SK-N-SH (cell line): ENCODE results near the gene ZNF365. TPM values are rescaled to one million over a fixed set of nuclear protein-coding genes. Genes with fewer than 3 reads are reported as not detected.

Experiments
- CTCF ChIA-PET: fragments of 300-600, 350-600 bp; formaldehyde crosslinking; extraction: SDS; loops from one replicate; lab custom pipeline; 2021; lab: Yijun Ruan, JAX
- POLR2A ChIA-PET: fragments of 350-600 bp; sonication (Branson Sonifier 250); formaldehyde crosslinking; extraction: SDS; loops from one replicate; lab custom pipeline; 2020; ENCODE audit warnings: antibody characterized with exemption, inconsistent platforms; lab: Yijun Ruan, JAX
- DNase-seq: peaks from one replicate; pipeline ENCODE4 v3.0.0; 2012
- H2AFZ ChIP-seq: fragments of 200-600 bp; sonication (generic); 2 replicates; pipeline ENCODE4 v1.8.1; 2016; ENCODE audit warnings: antibody characterized with exemption, mild to moderate bottlenecking, low read depth
- H3F3A ChIP-seq: fragments of 200-600 bp; sonication (generic); replicated peaks from 2 replicates; pipeline ENCODE3; 2016; ENCODE audit warnings: antibody characterized with exemption, mild to moderate bottlenecking; ENCODE audit not compliant: insufficient read depth
- H3K27ac ChIP-seq, 2 experiments: fragments of 200-500 bp in 1 of 2; fragments of 200-600 bp in 1 of 2; sonication (Bioruptor generic) in 1 of 2; sonication (generic), shearing (Covaris generic) in 1 of 2; 2 replicates each; pipeline versions ENCODE4 v1.5.1 to v1.6.1; 2014 to 2016; ENCODE audit warnings: low read depth in 2 of 2, inconsistent platforms in 1 of 2, low read length in 1 of 2, mild to moderate bottlenecking in 1 of 2, mixed read lengths in 1 of 2
- H3K27me3 ChIP-seq: fragments of 200-600 bp; sonication (generic), shearing (Covaris generic); 2 replicates; pipeline ENCODE4 v1.6.1; 2016; ENCODE audit warnings: mixed run types; ENCODE audit not compliant: insufficient read depth
- H3K36me3 ChIP-seq, 2 experiments: fragments of 200-500 bp in 1 of 2; fragments of 200-600 bp in 1 of 2; sonication (Bioruptor generic) in 1 of 2; sonication (generic) in 1 of 2; replicated peaks in 1 of 2; 2 replicates each; pipeline versions ENCODE3 to v1.5.1; 2014 to 2016; ENCODE audit warnings: low read length in 1 of 2, mild to moderate bottlenecking in 1 of 2; ENCODE audit not compliant: insufficient read depth in 2 of 2, control insufficient read depth in 1 of 2
- H3K4me1 ChIP-seq, 2 experiments: fragments of 200-500 bp in 1 of 2; fragments of 200-600 bp in 1 of 2; sonication (Bioruptor generic) in 1 of 2; sonication (generic), shearing (Covaris generic) in 1 of 2; 2 replicates each; pipeline versions ENCODE4 v1.5.1 to v1.6.1; 2014 to 2016; ENCODE audit warnings: low read depth in 1 of 2, low read length in 1 of 2, mixed run types in 1 of 2; ENCODE audit not compliant: insufficient read depth in 2 of 2, control insufficient read depth in 1 of 2
- H3K4me2 ChIP-seq: fragments of 200-600 bp; sonication (generic), shearing (Covaris generic); 2 replicates; pipeline ENCODE4 v1.6.1; 2017; ENCODE audit warnings: mixed run types
- H3K4me3 ChIP-seq, 2 experiments: fragments of 200-500 bp in 1 of 2; fragments of 200-600 bp in 1 of 2; sonication (Bioruptor generic) in 1 of 2; sonication (generic), shearing (Covaris generic) in 1 of 2; 2 replicates each; pipeline versions ENCODE4 v1.5.1 to v1.8.1; 2014 to 2016; ENCODE audit warnings: low read depth in 2 of 2, inconsistent platforms in 1 of 2, low read length in 1 of 2, mild to moderate bottlenecking in 1 of 2, mixed read lengths in 1 of 2, moderate library complexity in 1 of 2
- H3K79me2 ChIP-seq: fragments of 200-600 bp; sonication (generic); 2 replicates; pipeline ENCODE4 v1.8.1; 2017; ENCODE audit warnings: mild to moderate bottlenecking; ENCODE audit not compliant: insufficient read depth
- H3K9ac ChIP-seq: fragments of 200-600 bp; sonication (generic); 2 replicates; pipeline ENCODE4 v1.6.1; 2017; ENCODE audit warnings: mixed run types
- H3K9me2 ChIP-seq: fragments of 200-600 bp; sonication (generic); 2 replicates; pipeline ENCODE4 v1.6.1; 2017; ENCODE audit warnings: mixed run types
- H3K9me3 ChIP-seq: fragments of 200-600 bp; sonication (generic); 2 replicates; pipeline ENCODE4 v1.6.1; 2017; ENCODE audit warnings: mixed run types, mild to moderate bottlenecking, moderate library complexity
- H4K20me1 ChIP-seq: fragments of 200-600 bp; sonication (generic); 2 replicates; pipeline ENCODE4 v1.6.1; 2017; ENCODE audit warnings: mild to moderate bottlenecking, mixed run types; ENCODE audit not compliant: insufficient read depth
- ELF1 ChIP-seq: IDR thresholded peaks from 2 replicates; pipeline ENCODE4 v1.4.0; 2012
- FOSL2 ChIP-seq: IDR thresholded peaks from 2 replicates; pipeline ENCODE4 v1.4.0; 2012; ENCODE audit warnings: low read depth, mild to moderate bottlenecking, moderate library complexity, borderline replicate concordance
- FOXJ3 ChIP-seq: sonication (generic); formaldehyde crosslinking; IDR thresholded peaks from 2 replicates; pipeline ENCODE4 v1.5.1; 2020; ENCODE audit warnings: mild to moderate bottlenecking, missing genetic modification reagents
- FOXM1 ChIP-seq: IDR thresholded peaks from 2 replicates; pipeline ENCODE4 v1.4.0; 2012; ENCODE audit warnings: low read depth, mild to moderate bottlenecking
- GATA2 ChIP-seq: sonication (generic); formaldehyde crosslinking; IDR thresholded peaks from 2 replicates; pipeline ENCODE4 v1.5.0; 2020; ENCODE audit warnings: mild to moderate bottlenecking, missing genetic modification reagents
- JUND ChIP-seq: IDR thresholded peaks from 2 replicates; pipeline ENCODE4 v1.4.0; 2012
- NFIC ChIP-seq: IDR thresholded peaks from 2 replicates; pipeline ENCODE4 v1.4.0; 2012; ENCODE audit warnings: borderline replicate concordance
- NRF1 ChIP-seq: IDR thresholded peaks from 2 replicates; pipeline ENCODE4 v1.6.1; 2012; ENCODE audit warnings: low read depth, mild to moderate bottlenecking, low read length
- PBX3 ChIP-seq: IDR thresholded peaks from 2 replicates; pipeline ENCODE4; 2012
- POLR2AphosphoS5 ChIP-seq: IDR thresholded peaks from 2 replicates; pipeline ENCODE4 v1.6.1; 2012; ENCODE audit warnings: low read depth, low read length
- RAD21 ChIP-seq: IDR thresholded peaks from 2 replicates; pipeline ENCODE4 v1.6.1; 2012; ENCODE audit warnings: mild to moderate bottlenecking, low read length
- SMC3 ChIP-seq: IDR thresholded peaks from 2 replicates; pipeline ENCODE4 v1.6.1; 2012; ENCODE audit warnings: low read depth, low read length, improper control_type of control experiment
- TEAD4 ChIP-seq: IDR thresholded peaks from 2 replicates; pipeline ENCODE4 v1.4.0; 2012; ENCODE audit warnings: mild to moderate bottlenecking, borderline replicate concordance; ENCODE audit not compliant: insufficient read depth
- YY1 ChIP-seq: IDR thresholded peaks from 2 replicates; pipeline ENCODE4 v1.4.0; 2012; ENCODE audit warnings: low read depth, mild to moderate bottlenecking
- WGBS: methylation state at CpG from one replicate; pipeline ENCODE4 v1.1.6; 2017; ENCODE audit warnings: low lambda C conversion rate; 5-methylcytosine and 5-hydroxymethylcytosine counted together
- polyA plus RNA-seq, 3 experiments: library from polyadenylated mRNA; depleted of rRNA; stranded (reverse); fragments of >200 nt; gene quantifications; 2 replicates each; pipeline ENCODE4 v1.2.3, GENCODE V29; 2012
- TF ChIP-seq, protein P1 (sequence below): fragments of 150-350 bp; IDR thresholded peaks from 2 replicates; pipeline ENCODE4 v1.6.1; 2016; ENCODE audit warnings: mild to moderate bottlenecking, low read depth, low read length

The ZNF365 gene
- polyA plus RNA-seq, 1 of the 3 experiments (the other 2 are of a cell fraction), result 4.5 TPM

DNA sequence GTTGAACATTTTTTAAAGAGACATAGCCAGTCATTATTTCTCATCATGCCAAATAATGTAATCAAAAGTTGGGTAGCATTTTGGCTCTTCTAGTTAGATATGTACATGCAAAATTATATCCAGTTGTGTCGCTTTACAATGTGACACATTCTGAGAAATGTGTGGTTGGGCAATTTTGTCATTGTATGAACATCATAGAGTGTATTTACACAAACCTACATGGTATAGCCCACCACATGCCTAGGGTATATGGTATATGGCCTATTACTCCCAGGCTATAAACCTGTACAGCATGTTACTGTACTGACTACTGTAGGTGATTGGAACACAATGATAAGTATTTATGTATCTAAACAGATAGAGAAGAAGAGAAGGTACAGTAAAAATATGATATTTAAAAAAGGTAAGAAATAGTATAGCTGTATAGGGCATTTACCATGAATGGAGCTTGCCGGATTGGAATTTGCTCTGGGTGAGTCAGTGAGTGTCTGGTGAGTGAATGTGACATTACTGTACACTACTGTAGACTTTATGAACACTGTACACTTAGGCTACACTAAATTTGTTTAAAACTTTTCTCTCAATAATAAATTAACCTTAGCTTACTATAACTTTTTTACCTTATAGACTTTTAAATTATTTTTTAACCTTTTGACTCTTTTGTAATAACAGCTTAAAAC lies 16.5 kb downstream of the ZNF365 start:
- no peak overlapping the region for H3K9ac ChIP-seq
- peaks cover 15% of the 10 kb centered on the region for H3K79me2 ChIP-seq
- H3K27ac ChIP-seq, result no peak overlapping the region
- no peaks in the 10 kb centered on the region for H4K20me1 ChIP-seq
- H3K27me3 ChIP-seq, result no peaks in the 10 kb centered on the region
- H3K9me2 ChIP-seq, result no peaks in the 10 kb centered on the region
- no peak overlapping the region for H2AFZ ChIP-seq
- peaks cover 0 to 15% of the 10 kb centered on the region in 2 experiments; a peak in 2 of 4 replicates for H3K4me1 ChIP-seq
- H3F3A ChIP-seq, result peaks cover 7% of the 10 kb centered on the region
- ChIA-PET CTCF (interaction anchor here (0.7 kb wide), 1 partner anchor 320 kb away, joined by 4 read pairs; no protein-coding TSS in a partner anchor), POLR2A (interaction anchor here (0.6 kb wide), 1 partner anchor 393 kb away, joined by 5 read pairs; no protein-coding TSS in a partner anchor)
- no peak overlapping the region for H3K4me3 ChIP-seq
- DNase-seq, result no peak
- WGBS, result 58% methylated on average over 2 of the region's 2 CpGs
- H3K4me2 ChIP-seq, result no peak overlapping the region
- no peaks in the 10 kb centered on the region for H3K9me3 ChIP-seq
- H3K36me3 ChIP-seq, result peaks cover 0 to 19% of the 10 kb centered on the region in 2 experiments
- TF ChIP-seq NFIC (no peak), POLR2AphosphoS5 (no peak), PBX3 (no peak), JUND (no peak), FOSL2 (peak; percentile 16; the same call in 1 of the 2 replicates)
- TF ChIP-seq, protein P1, sequence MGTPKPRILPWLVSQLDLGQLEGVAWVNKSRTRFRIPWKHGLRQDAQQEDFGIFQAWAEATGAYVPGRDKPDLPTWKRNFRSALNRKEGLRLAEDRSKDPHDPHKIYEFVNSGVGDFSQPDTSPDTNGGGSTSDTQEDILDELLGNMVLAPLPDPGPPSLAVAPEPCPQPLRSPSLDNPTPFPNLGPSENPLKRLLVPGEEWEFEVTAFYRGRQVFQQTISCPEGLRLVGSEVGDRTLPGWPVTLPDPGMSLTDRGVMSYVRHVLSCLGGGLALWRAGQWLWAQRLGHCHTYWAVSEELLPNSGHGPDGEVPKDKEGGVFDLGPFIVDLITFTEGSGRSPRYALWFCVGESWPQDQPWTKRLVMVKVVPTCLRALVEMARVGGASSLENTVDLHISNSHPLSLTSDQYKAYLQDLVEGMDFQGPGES, result no peak

- DNase-seq, result no peak
- Histone ChIP-seq H3K36me3 (peaks cover 3 to 21% of the 10 kb centered on the region in 2 experiments), H4K20me1 (no peaks in the 10 kb centered on the region), H3K27ac (no peak overlapping the region), H2AFZ (no peak overlapping the region), H3K4me3 (no peak overlapping the region), H3K9me3 (no peaks in the 10 kb centered on the region), H3K79me2 (no peaks in the 10 kb centered on the region; the same call in 1 of the 2 replicates), H3K9ac (no peak overlapping the region), H3K4me1 (no peaks in the 10 kb centered on the region), H3K27me3 (no peaks in the 10 kb centered on the region), H3K9me2 (no peaks in the 10 kb centered on the region), H3K4me2 (no peak overlapping the region), H3F3A (no peaks in the 10 kb centered on the region)
- POLR2A ChIA-PET, result no interaction called here
- CTCF ChIA-PET, result interaction anchor here (0.7 to 1.4 kb wide), 3 partner anchors 9 to 129 kb away, joined by 3 to 5 read pairs (median 3); no protein-coding TSS in a partner anchor
- TF ChIP-seq SMC3, result no peak
- no peak for TF ChIP-seq TEAD4
- TF ChIP-seq YY1, result no peak
- TF ChIP-seq NFIC, result no peak
- no peak for TF ChIP-seq PBX3
- TF ChIP-seq GATA2, result no peak
- TF ChIP-seq FOXM1, result no peak
- no peak for TF ChIP-seq FOSL2
- no peak for TF ChIP-seq FOXJ3
- TF ChIP-seq RAD21, result no peak
- no peak for TF ChIP-seq ELF1
- no peak for TF ChIP-seq NRF1
- WGBS, result 93% methylated on average over 4 of the region's 4 CpGs
Observed at GRCh38 chr10:62393237-62393636, 19.1 kb downstream of the ZNF365 start.
